HG02840 (cell line): Measurements from ENCODE around the gene PCDHGA9.
"Not testable (repeated sequence)": the region's sequence is repeated elsewhere in the genome, so short reads cannot be mapped to it uniquely, and the experiment has no call there.

Source experiments
- ATAC-seq: cut with Tn5 transposase; IDR thresholded peaks from one replicate; pipeline ENCODE4 v1.9.1; 2021; ENCODE audit warnings: mild to moderate bottlenecking, moderate library complexity, moderate number of reproducible peaks; ENCODE audit not compliant: unreplicated experiment, low FRiP score

PCDHGA9 gene

GRCh38 chr5:141382469-141383294, 19.9 kb upstream of the PCDHGA9 start, which contains the start of gene PCDHGA7:
Gene PCDHGA7, plus strand, starts transcription at chr5:141382742. Its CDS starts 158 bp downstream, at chr5:141382900.
- ATAC-seq = no peak

GRCh38 chr5:141383345-141383744, 19.2 kb upstream of the PCDHGA9 start:
- no peak for ATAC-seq

- ATAC-seq = no peak
These were observed 17.9 kb upstream of the PCDHGA9 start for GRCh38 chr5:141384471-141385267.

GRCh38 chr5:141387557-141388311, 14.8 kb upstream of the PCDHGA9 start, which contains the start of gene PCDHGB4:
Gene PCDHGB4, plus strand, starts transcription at chr5:141387698. Its CDS starts 187 bp downstream, at chr5:141387885.
- ATAC-seq = not testable (repeated sequence)

GRCh38 chr5:141388661-141389060, 13.9 kb upstream of the PCDHGA9 start:
- ATAC-seq = no peak

- ATAC-seq = no peak
These were observed 13.2 kb upstream of the PCDHGA9 start for GRCh38 chr5:141389153-141390042.

- no peak for ATAC-seq
These were observed 10.0 kb upstream of the PCDHGA9 start, which contains the start of gene PCDHGA8 for GRCh38 chr5:141392429-141393198. Gene PCDHGA8, plus strand, starts transcription at chr5:141392633. Its CDS starts 181 bp downstream, at chr5:141392814.

GRCh38 chr5:141393267-141393666, 9.3 kb upstream of the PCDHGA9 start:
- ATAC-seq = no peak

GRCh38 chr5:141394401-141395187, 8.0 kb upstream of the PCDHGA9 start:
- ATAC-seq = not testable (repeated sequence)

- not testable (repeated sequence) for ATAC-seq
These were observed 4.6 kb upstream of the PCDHGA9 start, which contains the start of gene PCDHGB5 for GRCh38 chr5:141397756-141398551. Gene PCDHGB5, plus strand, starts transcription at chr5:141397947. Its CDS starts 181 bp downstream, at chr5:141398128.

GRCh38 chr5:141398608-141399007, 4.0 kb upstream of the PCDHGA9 start:
- no peak for ATAC-seq

- no peak for ATAC-seq
These were observed 2.9 kb upstream of the PCDHGA9 start for GRCh38 chr5:141399555-141400258.

GRCh38 chr5:141403387-141403786, 809 bp downstream of the PCDHGA9 start:
- no peak for ATAC-seq

GRCh38 chr5:141407790-141408505, 5.4 kb downstream of the PCDHGA9 start, which contains the start of gene PCDHGB6:
Gene PCDHGB6, plus strand, starts transcription at chr5:141408021. Its CDS starts 182 bp downstream, at chr5:141408203.
- not testable (repeated sequence) for ATAC-seq

GRCh38 chr5:141409598-141410306, 7.2 kb downstream of the PCDHGA9 start:
- ATAC-seq = no peak
